ENCODE measurements around the gene CCNQ. TPM values are rescaled to one million over a fixed set of nuclear protein-coding genes. Genes with fewer than 3 reads are reported as not detected.

Gene CCNQ
- total RNA-seq, 1 experiment from 2014 or later = 32.4 TPM

DNA sequence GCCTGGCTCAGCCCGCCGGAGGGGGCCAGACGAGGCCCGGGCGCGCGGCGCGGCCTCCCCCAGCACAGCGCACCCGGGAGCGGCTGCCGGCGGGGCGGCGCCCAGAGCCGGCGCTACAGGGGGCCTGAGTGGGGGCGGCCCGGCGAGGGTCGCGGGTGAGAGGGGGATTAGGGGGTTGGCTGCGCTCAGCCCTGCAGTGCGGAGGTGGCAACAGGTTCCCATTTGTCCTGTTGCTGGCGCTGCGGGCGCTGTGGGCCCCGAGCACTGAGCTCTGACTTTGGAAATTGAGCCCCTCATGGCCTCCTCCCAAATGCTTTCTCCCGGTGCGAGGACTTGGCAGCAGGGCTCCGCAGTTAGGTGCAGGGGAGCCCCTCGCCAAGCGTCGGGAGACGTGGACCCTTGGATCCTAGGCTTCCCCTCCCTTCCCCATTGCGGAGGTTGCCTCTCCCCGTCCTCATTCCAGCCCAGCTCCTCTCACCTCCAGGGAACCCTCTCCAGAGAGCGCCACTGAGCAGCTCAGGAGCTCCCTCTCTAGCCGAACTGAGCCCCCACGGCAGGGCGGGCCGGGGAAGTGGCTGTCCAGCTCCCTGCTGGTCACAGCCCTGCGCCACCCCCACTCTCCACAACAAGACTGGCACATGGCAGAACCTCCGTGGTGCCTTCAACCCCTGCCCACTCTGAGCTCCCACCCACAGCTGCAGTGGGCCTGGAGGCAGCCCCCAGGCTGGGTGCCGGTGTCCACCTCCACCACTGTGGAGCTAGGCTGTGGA is 45.6 kb upstream of the CCNQ start:
- no peak overlapping the region for H3K27ac ChIP-seq (ENCODE audit: low read depth, low read length, poor library complexity, severe bottlenecking)
- intact Hi-C loops (cut with micrococcal nuclease; ENCODE audit: unreplicated experiment) = no loop called here
- H3K4me1 ChIP-seq (ENCODE audit: insufficient read depth, low read length, poor library complexity, severe bottlenecking) = no peaks in the 10 kb centered on the region
- POLR2A ChIA-PET (ENCODE audit: low non-redundant PET) = interaction anchor here (0.6 kb wide), 1 partner anchor 174 kb away, joined by 16 read pairs; no protein-coding TSS in a partner anchor
- H3K4me3 ChIP-seq (ENCODE audit: low read depth, low read length, poor library complexity, severe bottlenecking) = no peak overlapping the region
- no peak for DNase-seq (ENCODE audit: low spot score)
- no peak for TF ChIP-seq EZH2 (IDR thresholded peaks at IDR 0.05; ENCODE audit: borderline replicate concordance, low read depth, low read length, poor library complexity, severe bottlenecking)
- TF ChIP-seq CTCF (conservative IDR thresholded peaks at IDR 0.05; ENCODE audit: low read depth, low read length) = peak; percentile 31; the same call in 1 of the 2 replicates
- no peaks in the 10 kb centered on the region for H3K36me3 ChIP-seq (ENCODE audit: insufficient read depth, low read length, poor library complexity, severe bottlenecking)
- H3K9me3 ChIP-seq (ENCODE audit: low read depth, low read length, poor library complexity, severe bottlenecking) = no peaks in the 10 kb centered on the region
- no TSS peak for BruUV-seq (replicated peaks)
- peaks cover 26% of the 10 kb centered on the region for H3K27me3 ChIP-seq (replicated peaks; ENCODE audit: insufficient read depth, low read depth, low read length, poor library complexity)
- CTCF ChIA-PET = interaction anchor here (0.6 to 2.0 kb wide), 6 partner anchors 9 to 79 kb away, joined by 3 to 10 read pairs (median 4); no protein-coding TSS in a partner anchor

- intact Hi-C loops (cut with micrococcal nuclease; ENCODE audit: unreplicated experiment) = no loop called here
- no TSS peak for BruUV-seq (replicated peaks)
- Histone ChIP-seq H3K4me1 (ENCODE audit: insufficient read depth, low read length, poor library complexity, severe bottlenecking) (no peaks in the 10 kb centered on the region), H3K36me3 (ENCODE audit: insufficient read depth, low read length, poor library complexity, severe bottlenecking) (no peaks in the 10 kb centered on the region), H3K9me3 (ENCODE audit: low read depth, low read length, poor library complexity, severe bottlenecking) (no peaks in the 10 kb centered on the region), H3K27me3 (replicated peaks; ENCODE audit: insufficient read depth, low read depth, low read length, poor library complexity) (peaks cover 26% of the 10 kb centered on the region), H3K4me3 (ENCODE audit: low read depth, low read length, poor library complexity, severe bottlenecking) (peak overlapping the region; percentile 29), H3K27ac (ENCODE audit: low read depth, low read length, poor library complexity, severe bottlenecking) (no peak overlapping the region)
- peak; percentile 37 for DNase-seq (ENCODE audit: low spot score)
- POLR2A ChIA-PET (ENCODE audit: low non-redundant PET) = no interaction called here
- TF ChIP-seq CTCF (conservative IDR thresholded peaks at IDR 0.05; ENCODE audit: low read depth, low read length) (no peak), EZH2 (IDR thresholded peaks at IDR 0.05; ENCODE audit: borderline replicate concordance, low read depth, low read length, poor library complexity, severe bottlenecking) (no peak)
- CTCF ChIA-PET = interaction anchor here (0.8 to 2.0 kb wide), 2 partner anchors 24 to 78 kb away, joined by 4 to 10 read pairs; no protein-coding TSS in a partner anchor
These were observed 44.8 kb upstream of the CCNQ start for GRCh38 chrX:153643431-153644351.

DNA sequence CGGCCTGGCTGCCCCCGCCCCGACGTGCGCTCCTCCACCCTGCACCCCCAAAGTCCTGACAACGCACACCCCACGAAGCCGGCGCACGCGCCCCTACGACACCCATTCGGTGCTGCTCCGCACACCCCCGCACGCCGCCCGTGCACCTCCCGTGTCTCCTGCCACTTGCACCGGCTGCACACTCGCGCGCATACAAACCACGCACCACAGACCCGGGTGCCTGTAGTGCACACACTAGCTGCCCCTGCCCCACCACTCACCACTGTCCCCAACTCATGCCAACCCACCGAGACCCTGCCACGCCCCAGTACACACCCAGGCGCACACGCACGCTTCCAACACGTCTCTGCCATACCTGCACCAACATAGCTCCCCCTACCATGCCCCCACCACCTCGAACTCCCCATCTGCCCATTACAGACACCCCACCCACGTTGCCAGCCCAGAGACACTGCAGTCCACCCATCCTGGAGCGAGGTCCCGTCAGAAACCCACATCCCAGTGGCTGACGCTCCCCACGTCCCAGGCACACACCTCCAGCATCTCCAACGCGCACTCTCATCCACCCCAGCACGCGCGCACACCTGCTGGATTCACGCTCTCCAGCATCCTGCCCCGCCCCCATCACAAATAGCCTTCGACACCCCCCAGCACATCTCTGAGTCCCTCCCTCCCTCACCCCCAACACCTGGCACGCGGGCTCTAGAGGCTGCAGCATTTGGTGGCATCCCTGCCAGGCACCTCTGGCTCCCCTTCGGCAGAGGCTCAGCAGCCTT is 43.9 kb upstream of the CCNQ start:
- H3K4me1 ChIP-seq (ENCODE audit: insufficient read depth, low read length, poor library complexity, severe bottlenecking) = no peaks in the 10 kb centered on the region
- no peak for TF ChIP-seq EZH2 (IDR thresholded peaks at IDR 0.05; ENCODE audit: borderline replicate concordance, low read depth, low read length, poor library complexity, severe bottlenecking)
- TF ChIP-seq CTCF (conservative IDR thresholded peaks at IDR 0.05; ENCODE audit: low read depth, low read length) = no peak
- no peaks in the 10 kb centered on the region for H3K36me3 ChIP-seq (ENCODE audit: insufficient read depth, low read length, poor library complexity, severe bottlenecking)
- CTCF ChIA-PET = interaction anchor here (2.0 kb wide), 1 partner anchor 25 kb away, joined by 10 read pairs; no protein-coding TSS in a partner anchor
- intact Hi-C loops (cut with micrococcal nuclease; ENCODE audit: unreplicated experiment) = no loop called here
- peaks cover 20% of the 10 kb centered on the region for H3K27me3 ChIP-seq (replicated peaks; ENCODE audit: insufficient read depth, low read depth, low read length, poor library complexity)
- H3K27ac ChIP-seq (ENCODE audit: low read depth, low read length, poor library complexity, severe bottlenecking) = no peak overlapping the region
- BruUV-seq (replicated peaks) = no TSS peak
- H3K4me3 ChIP-seq (ENCODE audit: low read depth, low read length, poor library complexity, severe bottlenecking) = peak overlapping the region; percentile 29
- H3K9me3 ChIP-seq (ENCODE audit: low read depth, low read length, poor library complexity, severe bottlenecking) = no peaks in the 10 kb centered on the region
- no peak for DNase-seq (ENCODE audit: low spot score)
- POLR2A ChIA-PET (ENCODE audit: low non-redundant PET) = no interaction called here

Measured in A673 (cell line).